ENCODE results near the gene RPS15.

RPS15 gene

GRCh38 chr19:1488282-1488601 is 50.0 kb downstream of the RPS15 start:
- no peak for DNase-seq

DNA sequence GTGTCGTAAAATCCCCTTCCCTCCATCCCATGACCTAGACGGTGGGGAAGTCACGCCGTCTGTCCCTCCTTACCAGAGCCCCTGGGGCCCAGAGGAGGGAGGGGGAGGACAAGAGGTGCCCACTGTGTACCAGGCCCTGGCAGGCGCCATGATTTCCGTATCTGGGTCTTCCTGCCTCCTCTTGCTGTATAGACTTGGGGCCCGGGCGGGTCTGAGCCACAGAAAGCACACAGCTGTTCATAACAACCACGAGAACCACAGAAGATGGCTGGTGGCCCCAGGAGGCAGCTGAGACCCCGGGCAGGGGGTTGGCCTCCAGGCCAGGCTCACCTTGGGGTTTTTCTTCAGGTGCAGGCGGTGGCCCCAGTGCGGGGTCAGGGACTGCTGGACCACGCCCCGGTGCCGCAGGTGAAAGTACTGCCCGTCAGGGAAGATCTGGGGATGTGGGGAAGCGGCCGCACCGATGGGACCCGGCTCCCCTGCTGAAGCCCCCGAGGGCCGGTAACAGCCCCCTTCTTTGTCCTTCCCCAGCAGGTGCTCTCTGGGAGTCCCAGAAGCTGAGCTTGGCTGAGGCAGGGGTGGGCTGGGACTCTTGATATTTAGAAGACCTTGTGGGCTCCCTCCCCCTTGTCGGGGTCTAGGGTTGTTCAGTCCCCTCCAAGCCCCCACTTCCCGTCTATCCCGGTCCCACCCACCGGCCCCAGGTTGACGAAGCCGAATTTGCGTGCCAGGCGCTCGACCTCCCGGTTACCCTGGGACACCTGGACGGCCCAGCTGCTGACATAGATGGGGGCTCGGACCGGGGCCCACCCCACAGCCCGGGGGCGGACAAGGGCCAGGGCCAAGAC is 51.5 kb downstream of the RPS15 start:
- DNase-seq, result no peak
